Right lobe of liver (tissue), 6 donors: ENCODE data around the gene UTP14C. TPM values are rescaled to one million over a fixed set of nuclear protein-coding genes. Genes with fewer than 3 reads are reported as not detected.

ENCODE experiments used
- ATAC-seq, 4 donors: fragments of 200-7000 bp; cut with Tn5 transposase; one replicate each; pipeline ENCODE4 v1.9.1; 2020; ENCODE audit warnings: mild to moderate bottlenecking in 4 of 4, moderate library complexity in 4 of 4
- DNase-seq, 3 donors: peaks; one replicate each; pipeline ENCODE4 v3.0.0-alpha.2; 2020
- H3K27ac ChIP-seq, 3 donors: fragments of 200-600 bp; one replicate each; pipeline ENCODE4 v1.8.0; 2022
- H3K27me3 ChIP-seq, 2 donors: fragments of 200-600 bp; one replicate each; pipeline ENCODE4 v1.8.0; 2022
- H3K36me3 ChIP-seq, 4 donors: fragments of 200-600 bp; sonication (generic) in 1 of 4; one replicate each; pipeline versions ENCODE4 v1.5.1 to v1.8.0; 2017 to 2022; ENCODE audit warnings: control low read depth in 1 of 4
- H3K4me1 ChIP-seq, 4 donors: fragments of 200-600 bp; sonication (generic) in 1 of 4; one replicate each; pipeline versions ENCODE4 v1.5.1 to v1.8.0; 2017 to 2022; ENCODE audit warnings: control low read depth in 1 of 4
- H3K4me3 ChIP-seq, 3 donors: fragments of 200-600 bp; one replicate each; pipeline ENCODE4 v1.8.0; 2022
- H3K9me3 ChIP-seq, 4 donors: fragments of 200-600 bp; sonication (generic) in 1 of 4; one replicate each; pipeline versions ENCODE4 v1.5.1 to v1.8.0; 2017 to 2022; ENCODE audit warnings: control low read depth in 1 of 4
- POLR2A ChIP-seq: fragments of 450-650 bp; IDR thresholded peaks from one replicate; pipeline ENCODE4 v1.6.1; 2017; ENCODE audit warnings: antibody characterized with exemption, mild to moderate bottlenecking
- WGBS: methylation state at CpG from one replicate; pipeline ENCODE4 v1.1.6; 2018; ENCODE audit warnings: low coverage, low lambda C conversion rate; ENCODE audit not compliant: insufficient coverage; ENCODE audit errors: missing lambda C conversion rate; 5-methylcytosine and 5-hydroxymethylcytosine counted together
- intact Hi-C, 2 donors: fragments of 100-400 bp; cut with DNase I; formaldehyde crosslinking; loops; one replicate each; pipeline versions ENCODE4 v1.11.2 to v1.14.1; 2022
- total RNA-seq, 6 experiments: library from RNA; depleted of rRNA in 2 of 6; stranded (reverse); fragments of >200 nt in 2 of 6; fragmentation: NEBNext Ultra II Directional in 3 of 6; extraction: Animal tissue kit (Norgen Biotek cat#: 25700) in 3 of 6; gene quantifications; one replicate each; pipeline versions ENCODE4 v1.1.0 to v1.2.4, GENCODE V29; 2016 to 2023
- TF ChIP-seq, protein P1 (sequence below), 4 donors: fragments of 200-600 bp in 3 of 4; fragments of 450-650 bp in 1 of 4; IDR thresholded peaks; one replicate each; pipeline versions ENCODE4 v1.5.1 to v1.8.0; 2016 to 2022; ENCODE audit warnings: antibody characterized with exemption in 4 of 4, mild to moderate bottlenecking in 2 of 4
- donor health status: DM: no; HTN: yes; CAD: no.
- donor health status: DM: no; HTN: no; CAD: no.
- donor health status: DM: no; HTN: no; CAD: no.
- donor health status: DM: no; HTN: yes; CAD: no.
- donor health status: DM: no; HTN: yes; CAD: no.

UTP14C gene
- total RNA-seq, 6 experiments from 2014 or later = 8.1 to 10.9 (median 10.4) TPM

DNA sequence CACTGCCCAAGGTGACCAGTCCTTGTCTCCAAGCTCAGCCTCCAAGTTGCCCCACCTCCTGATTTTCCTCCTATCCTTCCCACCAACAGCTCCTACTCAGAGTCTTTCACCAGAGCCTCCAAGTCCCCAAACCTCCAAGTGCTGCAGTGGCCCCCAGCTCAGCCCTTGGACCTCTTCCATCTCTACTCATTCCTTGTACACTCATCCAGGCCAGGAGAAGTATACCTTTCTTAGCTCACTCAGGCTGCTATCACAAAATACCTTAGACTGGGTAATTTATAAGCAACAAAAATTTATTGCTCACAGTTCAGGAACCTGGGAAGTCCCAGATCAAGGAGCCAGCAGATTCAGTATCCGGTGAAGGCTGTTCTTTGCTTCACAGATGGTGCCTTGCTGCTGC lies 24.6 kb upstream of the UTP14C start:
- H3K27me3 ChIP-seq = no peaks in the 10 kb centered on the region
- no peak overlapping the region for H3K4me3 ChIP-seq
- WGBS = 100% methylated on average over 1 of the region's 1 CpG
- H3K4me1 ChIP-seq = peaks cover 0 to 56% (median 23%) of the 10 kb centered on the region in 4 donors
- TF ChIP-seq POLR2A = no peak
- TF ChIP-seq, protein P1, sequence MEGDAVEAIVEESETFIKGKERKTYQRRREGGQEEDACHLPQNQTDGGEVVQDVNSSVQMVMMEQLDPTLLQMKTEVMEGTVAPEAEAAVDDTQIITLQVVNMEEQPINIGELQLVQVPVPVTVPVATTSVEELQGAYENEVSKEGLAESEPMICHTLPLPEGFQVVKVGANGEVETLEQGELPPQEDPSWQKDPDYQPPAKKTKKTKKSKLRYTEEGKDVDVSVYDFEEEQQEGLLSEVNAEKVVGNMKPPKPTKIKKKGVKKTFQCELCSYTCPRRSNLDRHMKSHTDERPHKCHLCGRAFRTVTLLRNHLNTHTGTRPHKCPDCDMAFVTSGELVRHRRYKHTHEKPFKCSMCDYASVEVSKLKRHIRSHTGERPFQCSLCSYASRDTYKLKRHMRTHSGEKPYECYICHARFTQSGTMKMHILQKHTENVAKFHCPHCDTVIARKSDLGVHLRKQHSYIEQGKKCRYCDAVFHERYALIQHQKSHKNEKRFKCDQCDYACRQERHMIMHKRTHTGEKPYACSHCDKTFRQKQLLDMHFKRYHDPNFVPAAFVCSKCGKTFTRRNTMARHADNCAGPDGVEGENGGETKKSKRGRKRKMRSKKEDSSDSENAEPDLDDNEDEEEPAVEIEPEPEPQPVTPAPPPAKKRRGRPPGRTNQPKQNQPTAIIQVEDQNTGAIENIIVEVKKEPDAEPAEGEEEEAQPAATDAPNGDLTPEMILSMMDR (IDR thresholded peaks at IDR 0.05) = no peak
- no peak for DNase-seq
- no peak for ATAC-seq
- intact Hi-C loops = loop anchor here (5.0 to 10.0 kb wide), 2 partner anchors 125 to 127 kb away; partner anchors contain the start of gene NEK5 (in 2 of the 2)
- H3K27ac ChIP-seq = peak overlapping the region; percentile 37 to 86 (median 56)
- no peaks in the 10 kb centered on the region for H3K9me3 ChIP-seq
- H3K36me3 ChIP-seq = no peaks in the 10 kb centered on the region

DNA sequence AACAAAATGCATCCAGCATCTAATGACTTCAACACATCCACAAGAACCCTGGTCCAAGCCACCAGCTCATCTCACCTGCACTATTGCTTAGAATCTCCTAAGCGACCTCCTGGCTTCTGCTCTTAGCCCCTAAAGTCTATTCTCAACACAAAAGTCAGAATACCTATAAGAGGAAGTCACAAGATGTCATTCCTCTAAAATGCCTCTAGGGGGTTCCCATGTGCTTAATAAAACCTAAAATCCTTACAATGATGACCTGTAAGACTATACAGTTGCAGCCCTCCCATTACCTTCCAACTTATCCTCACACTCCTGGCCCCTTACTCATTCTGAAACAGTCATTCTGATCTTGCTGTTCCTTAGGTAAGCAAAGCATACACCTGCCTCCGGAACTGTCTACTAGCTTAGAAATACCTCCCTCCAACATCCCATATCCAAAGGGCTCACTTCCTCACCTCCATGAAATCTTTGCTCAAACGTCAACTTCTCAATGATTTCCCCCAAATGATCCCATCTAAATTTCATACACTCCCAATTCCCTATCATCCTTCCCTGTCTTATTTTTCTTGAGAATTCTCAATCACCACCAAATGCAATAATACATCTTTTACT lies 23.3 kb upstream of the UTP14C start:
- no peak overlapping the region for H3K27ac ChIP-seq
- 30% methylated on average over 3 of the region's 3 CpGs for WGBS
- no peaks in the 10 kb centered on the region for H3K36me3 ChIP-seq
- peak; percentile 16 to 54 (median 37) for ATAC-seq
- peaks cover 0 to 43% (median 16%) of the 10 kb centered on the region in 4 donors for H3K4me1 ChIP-seq
- no peak overlapping the region for H3K4me3 ChIP-seq
- no peaks in the 10 kb centered on the region for H3K27me3 ChIP-seq
- intact Hi-C loops = loop anchor here (5.0 to 10.0 kb wide), 2 partner anchors 124 to 126 kb away; partner anchors contain the start of gene NEK5 (in 2 of the 2)
- H3K9me3 ChIP-seq = no peaks in the 10 kb centered on the region
- TF ChIP-seq, protein P1 (IDR thresholded peaks at IDR 0.05) = peak; percentile 63 to 70 (median 64)
- no peak for TF ChIP-seq POLR2A
- no peak for DNase-seq

DNA sequence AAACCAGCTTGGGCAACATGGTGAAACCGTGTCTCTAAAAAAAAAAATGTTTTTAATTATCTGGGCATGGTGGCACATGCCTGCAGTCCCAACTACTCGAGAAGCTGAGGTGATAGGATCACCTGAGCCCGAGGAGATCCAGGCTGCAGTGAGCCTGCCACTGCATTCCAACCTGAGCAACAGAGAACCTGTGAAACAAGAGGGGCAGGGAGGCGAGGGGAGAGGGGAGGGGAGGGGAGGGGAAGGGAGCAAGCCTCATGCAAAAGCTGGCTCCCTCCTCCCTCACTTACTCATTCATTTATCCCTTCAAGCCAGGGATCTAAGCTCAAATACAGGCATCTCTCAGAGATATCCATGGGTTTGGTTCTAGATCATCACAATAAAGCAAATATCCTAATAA lies 22.1 kb upstream of the UTP14C start:
- WGBS = 77% methylated on average over 4 of the region's 4 CpGs
- Histone ChIP-seq H3K27me3 (no peaks in the 10 kb centered on the region), H3K27ac (no peak overlapping the region), H3K4me3 (no peak overlapping the region), H3K9me3 (no peaks in the 10 kb centered on the region), H3K36me3 (no peaks in the 10 kb centered on the region), H3K4me1 (peaks cover 0 to 42% (median 15%) of the 10 kb centered on the region in 4 donors)
- TF ChIP-seq, protein P1 (IDR thresholded peaks at IDR 0.05) = no peak
- TF ChIP-seq POLR2A = no peak
- ATAC-seq (no peak), DNase-seq (no peak)
- intact Hi-C loops = loop anchor here (5.0 to 10.0 kb wide), 2 partner anchors 122 to 125 kb away; partner anchors contain the start of gene NEK5 (in 2 of the 2)

DNA sequence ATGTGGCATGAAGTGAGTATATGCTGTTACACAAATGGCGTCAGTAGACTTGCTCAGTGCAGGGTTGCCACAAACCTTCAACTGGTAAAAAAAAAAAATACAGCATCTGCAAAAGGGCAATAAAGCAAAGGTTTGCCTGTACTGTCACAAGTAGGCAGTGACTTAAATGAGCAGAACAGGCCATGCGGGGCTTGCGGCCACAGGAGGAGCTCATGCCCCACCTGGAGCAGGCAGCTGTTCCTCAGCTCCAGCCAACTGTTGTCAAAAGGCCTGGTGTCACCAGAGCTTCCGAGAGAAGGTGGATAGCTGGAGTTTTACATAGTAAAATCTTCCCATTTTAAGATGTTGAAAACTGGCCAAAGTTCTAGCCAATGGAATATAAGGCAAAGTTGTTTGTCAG lies 20.9 kb upstream of the UTP14C start:
- no peaks in the 10 kb centered on the region for H3K9me3 ChIP-seq
- no peak overlapping the region for H3K27ac ChIP-seq
- no peaks in the 10 kb centered on the region for H3K36me3 ChIP-seq
- no peak overlapping the region for H3K4me3 ChIP-seq
- H3K27me3 ChIP-seq = no peaks in the 10 kb centered on the region
- peaks cover 0 to 35% (median 10%) of the 10 kb centered on the region in 4 donors for H3K4me1 ChIP-seq
- no peak for TF ChIP-seq POLR2A
- TF ChIP-seq, protein P1 (IDR thresholded peaks at IDR 0.05) = no peak
- ATAC-seq = no peak
- no peak for DNase-seq
- intact Hi-C loops = loop anchor here (5.0 to 10.0 kb wide), 2 partner anchors 121 to 124 kb away; partner anchors contain the start of gene NEK5 (in 2 of the 2)
- 69% methylated on average over 3 of the region's 4 CpGs for WGBS
